Activated T-cell treated with anti-CD3 and anti-CD28 coated beads, Interleukin-2, amount 50 U/mL, for 72 hours (primary cell): ENCODE results near the gene CHST6. TPM values are rescaled to one million over a fixed set of nuclear protein-coding genes. Genes with fewer than 3 reads are reported as not detected.
"Not testable (repeated sequence)": the region's sequence is repeated elsewhere in the genome, so short reads cannot be mapped to it uniquely, and the experiment has no call there.

Experiments used
- ATAC-seq, 2 donors: fragments of 150-1000 bp; cut with Tn5 transposase; replicated peaks in 1 of 2; 2 replicates each; pipeline ENCODE4 v1.10.0; 2021; ENCODE audit warnings: moderate library complexity in 2 of 2, mild to moderate bottlenecking in 1 of 2
- DNase-seq, 2 donors: peaks; one replicate each; pipeline ENCODE4 v3.0.0; 2021 to 2022; ENCODE audit warnings: mixed read lengths in 1 of 2
- H3K27ac Mint-ChIP-seq: one replicate; pipeline ENCODE4 v1.8.0; 2022; ENCODE audit warnings: mild to moderate bottlenecking, moderate library complexity, mixed read lengths
- H3K27me3 Mint-ChIP-seq: one replicate; pipeline ENCODE4 v1.8.0; 2022; ENCODE audit warnings: low read depth, mixed read lengths
- H3K36me3 Mint-ChIP-seq, 2 donors: one replicate each; pipeline ENCODE4 v1.8.0; 2022; ENCODE audit warnings: mixed read lengths in 2 of 2, mild to moderate bottlenecking in 1 of 2; ENCODE audit not compliant: insufficient read depth in 2 of 2
- H3K4me1 Mint-ChIP-seq: one replicate; pipeline ENCODE4 v1.8.0; 2022; ENCODE audit warnings: low read depth, mixed read lengths
- H3K4me3 Mint-ChIP-seq, 2 donors: one replicate each; pipeline ENCODE4 v1.8.0; 2022; ENCODE audit warnings: mild to moderate bottlenecking in 2 of 2, mixed read lengths in 2 of 2, moderate library complexity in 2 of 2
- H3K9me3 Mint-ChIP-seq, 2 donors: one replicate each; pipeline ENCODE4 v1.8.0; 2022; ENCODE audit warnings: mixed read lengths in 2 of 2
- total RNA-seq, 2 donors: library from RNA; stranded (reverse); gene quantifications; one replicate each; pipeline ENCODE4 v1.2.3, GENCODE V29; 2022

The CHST6 gene
- total RNA-seq, 2 donors from 2014 or later: 0.07 TPM

- Mint-ChIP-seq H3K4me3 (peak overlapping the region; percentile 85 to 89), H3K27ac (peak overlapping the region; percentile 81), H3K27me3 (no peaks in the 10 kb centered on the region), H3K4me1 (peaks cover 49% of the 10 kb centered on the region), H3K36me3 (peaks cover 6 to 8% of the 10 kb centered on the region in 2 donors), H3K9me3 (peaks cover 3% of the 10 kb centered on the region in 2 donors)
- ATAC-seq: peak; percentile 69 to 71
- peak; percentile 23 to 67 for DNase-seq
Measured at GRCh38 chr16:75433732-75434413, 61.4 kb downstream of the CHST6 start.

GRCh38 chr16:75432828-75433731 lies 62.2 kb downstream of the CHST6 start, which contains the start of gene CFDP1:
TSS of gene CFDP1 (minus strand) at chr16:75433503. CDS start at chr16:75433352, 151 bp downstream.
- Mint-ChIP-seq H3K27me3 (no peaks in the 10 kb centered on the region), H3K36me3 (peaks cover 6 to 8% of the 10 kb centered on the region in 2 donors), H3K4me3 (peak within 1 kb of the TSS; percentile 85 to 89), H3K27ac (peak within 1 kb of the TSS; percentile 81), H3K9me3 (peaks cover 3% of the 10 kb centered on the region in 2 donors), H3K4me1 (peaks cover 56% of the 10 kb centered on the region)
- ATAC-seq (peak; percentile 94 to 96), DNase-seq (peak; percentile 96 to 97)

- peak overlapping the region in 1 of 2 donors; percentile 36 for H3K4me3 Mint-ChIP-seq
- DNase-seq (no peak), ATAC-seq (no peak)
- H3K27me3 Mint-ChIP-seq: no peaks in the 10 kb centered on the region
- H3K27ac Mint-ChIP-seq: no peak overlapping the region
- peaks cover 70% of the 10 kb centered on the region for H3K4me1 Mint-ChIP-seq
- peaks cover 6 to 10% of the 10 kb centered on the region in 2 donors for H3K36me3 Mint-ChIP-seq
- no peaks in the 10 kb centered on the region for H3K9me3 Mint-ChIP-seq
Measured at GRCh38 chr16:75429621-75430403, 65.4 kb downstream of the CHST6 start.

- not testable (repeated sequence) for H3K36me3 Mint-ChIP-seq, H3K27ac Mint-ChIP-seq, H3K9me3 Mint-ChIP-seq, H3K27me3 Mint-ChIP-seq, H3K4me3 Mint-ChIP-seq, ATAC-seq, DNase-seq
- peaks cover 55% of the 10 kb centered on the region for H3K4me1 Mint-ChIP-seq
Measured at GRCh38 chr16:75426524-75426923, 68.7 kb downstream of the CHST6 start.

GRCh38 chr16:75424105-75424762 lies 71.0 kb downstream of the CHST6 start:
- not testable (repeated sequence) for H3K27me3 Mint-ChIP-seq
- H3K4me1 Mint-ChIP-seq: peaks cover 53% of the 10 kb centered on the region

GRCh38 chr16:75423723-75424104 lies 71.5 kb downstream of the CHST6 start:
- H3K27me3 Mint-ChIP-seq: no peaks in the 10 kb centered on the region
- DNase-seq (no peak), ATAC-seq (no peak)
- H3K36me3 Mint-ChIP-seq: peaks cover 0 to 2% of the 10 kb centered on the region in 2 donors
- peaks cover 47% of the 10 kb centered on the region for H3K4me1 Mint-ChIP-seq
- no peaks in the 10 kb centered on the region for H3K9me3 Mint-ChIP-seq
- no peak overlapping the region for H3K4me3 Mint-ChIP-seq
- H3K27ac Mint-ChIP-seq: no peak overlapping the region

More at GRCh38 chr16:75424105-75424762, 71.0 kb downstream of the CHST6 start:
- not testable (repeated sequence) for ATAC-seq, H3K27ac Mint-ChIP-seq, DNase-seq, H3K36me3 Mint-ChIP-seq, H3K9me3 Mint-ChIP-seq, H3K4me3 Mint-ChIP-seq

Other genes with a start within 250 kb of the CHST6 start
- 1 to 10 TPM; 1.2 to 1.5 TPM for gene BCAR1, start 243.8 kb downstream of the CHST6 start, total RNA-seq
- gene CFDP1, start 61.9 kb downstream of the CHST6 start, total RNA-seq: 10 to 100 TPM; 25.7 to 32.1 TPM
- 10 to 100 TPM; 34.8 to 34.9 TPM for gene TMEM170A, start 30.8 kb downstream of the CHST6 start, total RNA-seq
- gene CHST5, start 40.7 kb upstream of the CHST6 start, total RNA-seq: under 1 TPM in 1 of 2 donors, not detected in 1; 0.82 TPM
- gene TMEM231, start 60.8 kb upstream of the CHST6 start, total RNA-seq: 1 to 10 TPM; 3.5 to 9.6 TPM
- 10 to 100 TPM; 64.4 to 77.3 TPM for gene GABARAPL2, start 70.9 kb upstream of the CHST6 start, total RNA-seq
- gene ADAT1, start 127.8 kb upstream of the CHST6 start, total RNA-seq: 10 to 100 TPM; 38.2 to 60.5 TPM
- gene KARS1, start 152.2 kb upstream of the CHST6 start, total RNA-seq: 100 to 1,000 TPM; 189 to 191 TPM
- 10 to 100 TPM; 69.3 to 71.6 TPM for gene TERF2IP, start 152.3 kb upstream of the CHST6 start, total RNA-seq
- not detected for gene CPHXL2, start 181.6 kb upstream of the CHST6 start, total RNA-seq
- gene DUXB, start 206.0 kb upstream of the CHST6 start, total RNA-seq: not detected
- gene CPHXL, start 231.0 kb upstream of the CHST6 start, total RNA-seq: not detected